HG03354 (cell line): ENCODE results near the gene TMEM178B.
"Not testable (repeated sequence)": the region's sequence is repeated elsewhere in the genome, so short reads cannot be mapped to it uniquely, and the experiment has no call there.

Experiments
- ATAC-seq: cut with Tn5 transposase; IDR thresholded peaks from one replicate; pipeline ENCODE4 v1.9.1; 2021; ENCODE audit warnings: mild to moderate bottlenecking; ENCODE audit not compliant: unreplicated experiment, poor library complexity, severe bottlenecking

TMEM178B gene

DNA sequence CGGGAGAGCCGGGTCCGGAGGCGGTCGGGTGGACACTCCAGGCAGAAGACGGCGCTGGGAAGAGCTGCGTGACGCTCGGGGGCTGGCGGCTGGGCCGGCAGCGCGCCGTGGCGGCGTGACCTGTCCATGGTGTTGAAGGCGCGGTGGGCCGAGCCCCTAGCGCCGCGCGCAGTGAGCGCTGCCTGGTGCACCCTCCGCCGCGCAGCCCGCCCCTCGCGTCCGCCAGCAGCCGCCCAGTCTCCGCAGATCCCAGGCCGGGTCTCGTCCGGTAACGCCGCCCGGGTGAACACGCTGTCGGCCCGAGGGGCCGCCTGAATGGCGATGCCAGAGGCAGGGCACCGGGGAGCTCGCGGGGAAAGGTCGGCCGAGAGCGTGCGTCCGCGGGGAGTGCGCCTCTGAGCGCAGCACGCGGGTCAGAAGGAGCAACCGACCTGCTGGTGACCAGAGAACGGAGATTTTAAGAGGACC, 657 bp upstream of the TMEM178B start:
- peak; percentile 45 for ATAC-seq

DNA sequence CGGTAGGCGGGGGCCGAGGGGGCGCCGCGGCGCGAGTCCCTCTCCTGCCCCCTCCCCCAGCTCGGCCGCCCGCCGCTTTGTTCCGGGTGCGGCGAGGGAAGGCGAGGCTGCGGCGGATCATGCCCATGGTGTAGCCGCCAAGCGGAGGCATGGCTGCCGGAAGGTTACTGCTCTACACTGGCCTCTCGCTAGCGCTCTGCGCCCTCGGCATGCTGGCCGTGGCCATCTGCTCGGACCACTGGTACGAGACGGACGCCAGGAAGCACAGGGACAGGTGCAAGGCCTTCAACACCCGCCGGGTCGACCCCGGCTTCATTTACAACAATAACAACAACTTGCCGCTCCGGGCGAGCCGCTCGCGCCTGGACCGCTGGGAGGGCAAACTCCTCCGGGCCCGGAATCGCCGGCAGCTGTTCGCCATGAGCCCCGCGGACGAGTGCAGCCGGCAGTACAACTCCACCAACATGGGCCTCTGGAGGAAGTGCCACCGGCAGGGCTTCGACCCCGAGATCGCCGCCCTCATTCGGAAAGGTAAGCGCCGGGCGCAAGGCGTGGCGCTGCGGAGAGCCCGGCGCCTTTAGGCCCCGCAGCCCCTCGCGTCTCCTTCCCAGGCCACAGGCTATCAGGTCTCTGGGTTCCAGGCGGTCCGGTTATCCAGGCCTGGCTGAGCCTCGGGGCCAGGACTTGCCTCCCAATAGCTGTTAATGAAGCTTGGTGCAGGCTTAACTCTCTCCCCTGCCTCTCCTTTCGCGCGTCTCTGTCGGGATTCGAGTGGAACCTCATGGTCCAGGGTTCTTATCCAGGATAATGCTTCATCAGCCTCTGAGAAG, 513 bp downstream of the TMEM178B start:
- ATAC-seq = peak; percentile 39

DNA sequence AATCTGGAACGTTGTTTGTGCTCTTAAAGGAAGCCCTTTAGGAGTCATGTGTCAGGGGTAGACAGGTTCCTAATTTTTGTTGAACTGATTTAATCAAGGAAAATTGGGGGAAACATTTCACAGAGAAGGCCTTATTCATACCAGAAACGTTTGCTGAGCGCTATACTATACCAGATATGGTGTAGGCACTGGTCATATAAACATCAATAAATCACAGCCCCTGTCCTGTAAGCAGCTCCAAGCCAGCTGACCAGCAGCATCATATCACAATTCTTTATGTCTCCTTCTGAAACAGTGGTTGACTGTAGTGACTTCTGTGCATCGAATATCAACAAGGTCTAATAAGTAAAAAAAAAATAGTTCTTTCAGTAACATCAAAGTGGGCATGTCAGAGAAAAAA, 1.1 kb downstream of the TMEM178B start:
- ATAC-seq = no peak

DNA sequence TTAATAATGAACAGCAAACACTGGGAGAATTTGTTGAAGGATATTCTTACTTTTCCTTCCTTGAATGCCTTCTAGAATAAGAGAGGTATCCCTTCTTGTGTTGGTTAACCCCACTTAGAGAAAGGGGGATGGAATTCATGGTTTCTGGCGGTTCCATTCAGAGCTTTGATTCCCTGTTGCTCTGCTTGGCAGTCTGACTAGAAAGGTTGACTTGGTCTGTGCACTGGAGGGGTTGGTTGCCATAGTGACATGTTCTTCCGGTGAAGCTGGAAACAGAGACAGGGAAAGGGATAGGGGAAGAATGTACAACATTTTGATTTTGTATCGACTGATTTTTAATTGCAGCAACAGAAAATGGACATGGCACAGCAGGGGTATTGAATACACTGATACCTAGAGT, 2.5 kb downstream of the TMEM178B start:
- no peak for ATAC-seq

DNA sequence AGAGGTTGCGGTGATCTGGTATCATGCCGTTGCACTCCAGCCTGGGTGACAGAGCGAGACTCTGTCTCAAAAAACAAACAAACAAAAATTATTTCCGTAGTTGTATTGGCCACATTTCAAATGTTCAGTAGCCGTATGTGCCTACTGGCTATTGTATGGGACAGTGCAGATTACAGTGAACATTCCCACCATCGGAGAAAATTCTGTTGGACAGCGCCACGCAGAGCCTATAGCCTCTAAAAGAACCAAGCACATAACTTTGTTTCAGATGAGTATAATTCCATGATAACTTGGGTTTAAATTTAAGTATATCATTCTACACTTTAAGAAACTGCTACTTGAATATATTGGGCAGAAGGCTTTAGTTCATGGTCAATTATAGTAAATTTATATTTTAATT, 5.4 kb downstream of the TMEM178B start:
- ATAC-seq = no peak

DNA sequence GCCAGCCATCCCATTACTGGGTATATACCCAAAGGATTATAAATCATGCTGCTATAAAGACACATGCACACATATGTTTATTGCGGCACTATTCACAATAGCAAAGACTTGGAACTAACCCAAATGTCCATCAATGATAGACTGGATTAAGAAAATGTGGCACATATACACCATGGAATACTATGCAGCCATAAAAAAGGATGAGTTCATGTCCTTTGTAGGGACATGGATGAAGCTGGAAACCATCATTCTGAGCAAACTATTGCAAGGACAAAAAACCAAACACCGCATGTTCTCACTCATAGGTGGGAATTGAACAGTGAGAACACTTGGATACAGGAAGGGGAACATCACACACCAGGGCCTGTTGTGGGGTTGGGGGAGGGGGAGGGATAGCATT, 15.6 kb downstream of the TMEM178B start:
- ATAC-seq = not testable (repeated sequence)

DNA sequence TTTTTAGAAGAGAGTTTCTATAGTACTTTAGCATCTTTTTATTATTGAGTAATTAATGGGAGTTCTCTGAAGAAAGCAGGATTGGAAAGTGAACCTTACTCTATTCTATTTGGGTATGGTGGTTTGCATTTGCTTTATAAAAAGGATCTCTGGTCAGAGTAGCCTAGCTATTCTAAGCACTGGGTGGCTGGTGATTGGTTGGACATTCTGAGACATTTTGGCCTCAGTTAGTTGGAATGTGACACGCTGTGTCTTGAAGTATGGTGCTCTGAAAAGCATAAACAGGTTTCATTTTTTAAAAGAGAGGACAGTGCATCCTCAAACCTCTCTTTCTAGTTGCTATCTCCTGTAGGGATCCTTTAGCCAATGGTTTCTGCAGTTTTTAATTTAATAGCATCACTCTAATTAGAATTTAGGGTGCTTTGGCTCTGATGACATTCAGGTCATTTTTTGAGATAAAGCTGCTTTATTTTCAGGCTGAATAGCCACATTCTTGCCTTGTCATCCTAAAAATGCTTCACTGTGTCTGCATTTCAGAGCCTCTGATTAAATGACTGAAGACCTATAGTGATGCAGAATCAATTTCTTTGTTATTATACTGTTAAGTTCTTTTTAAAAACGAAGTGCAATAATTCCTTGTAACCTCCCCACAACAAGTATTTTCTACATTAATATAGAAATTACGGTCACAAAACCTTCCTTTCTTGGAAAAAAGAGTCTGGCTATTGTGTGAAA, 20.6 kb downstream of the TMEM178B start:
- ATAC-seq = no peak

DNA sequence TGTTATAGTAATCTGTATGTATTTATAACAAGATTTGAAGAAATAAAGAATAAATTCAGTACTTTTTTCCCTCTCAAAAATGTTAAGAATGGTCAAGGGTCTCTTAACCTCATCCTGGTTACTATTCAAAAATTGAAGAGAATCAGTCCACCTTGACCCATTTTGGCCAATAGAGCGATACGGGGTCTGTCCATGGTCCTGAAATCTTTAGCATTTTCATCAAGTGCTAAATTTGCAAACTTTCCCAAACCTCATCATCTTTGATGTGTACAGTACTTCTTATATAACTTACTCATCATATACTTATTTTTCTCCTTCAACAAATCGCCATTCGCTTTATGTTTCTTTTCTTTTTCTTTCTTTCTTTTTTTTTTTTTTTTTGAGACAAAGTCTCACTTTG, 23.6 kb downstream of the TMEM178B start:
- ATAC-seq = no peak

DNA sequence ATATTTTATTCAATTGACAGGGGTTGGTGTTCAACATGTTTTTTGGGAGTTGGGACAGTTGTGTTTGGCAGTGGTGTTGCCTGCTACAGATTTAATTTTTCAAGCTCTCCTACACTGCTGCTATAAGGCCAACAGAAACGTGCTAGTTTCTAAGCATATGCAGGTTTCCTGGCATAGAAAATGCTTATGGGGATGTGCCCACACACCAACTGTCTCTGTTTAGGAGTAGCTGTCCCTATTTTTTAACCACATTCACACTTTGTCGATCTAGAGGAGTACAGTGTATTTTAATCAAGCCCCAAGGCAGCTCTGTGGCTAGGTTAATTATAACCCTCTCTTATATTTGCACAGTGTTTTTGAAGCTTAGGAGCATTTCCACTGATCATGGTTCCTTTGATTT, 28.6 kb downstream of the TMEM178B start:
- ATAC-seq = no peak

DNA sequence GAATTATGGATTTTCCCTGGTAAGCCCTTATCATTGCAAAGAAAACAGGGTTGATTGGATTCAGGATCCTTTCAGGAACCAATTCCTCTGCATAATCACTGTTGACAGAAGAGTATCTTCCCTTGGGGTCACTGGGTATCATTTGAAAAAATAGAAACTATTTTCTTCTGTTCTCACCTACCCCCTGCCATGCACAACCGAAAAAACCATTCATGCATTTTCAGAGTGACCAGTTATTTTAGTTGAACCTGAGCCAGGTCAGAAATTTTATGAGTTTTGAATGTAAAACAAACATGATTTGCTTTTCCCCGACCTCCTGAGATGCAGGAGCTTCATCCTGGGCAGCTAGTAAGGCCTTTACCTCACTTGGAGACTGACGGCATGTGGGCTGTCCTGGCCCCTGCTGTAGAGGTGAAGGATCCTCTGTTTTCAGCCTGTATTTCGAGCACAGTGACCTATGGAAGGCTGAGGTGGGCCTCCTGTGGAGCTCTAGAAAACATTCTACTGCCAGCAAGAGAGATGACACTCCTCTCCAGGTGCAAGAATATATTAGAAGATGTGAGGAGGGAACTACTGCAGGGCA, 30.1 kb downstream of the TMEM178B start:
- ATAC-seq = no peak

DNA sequence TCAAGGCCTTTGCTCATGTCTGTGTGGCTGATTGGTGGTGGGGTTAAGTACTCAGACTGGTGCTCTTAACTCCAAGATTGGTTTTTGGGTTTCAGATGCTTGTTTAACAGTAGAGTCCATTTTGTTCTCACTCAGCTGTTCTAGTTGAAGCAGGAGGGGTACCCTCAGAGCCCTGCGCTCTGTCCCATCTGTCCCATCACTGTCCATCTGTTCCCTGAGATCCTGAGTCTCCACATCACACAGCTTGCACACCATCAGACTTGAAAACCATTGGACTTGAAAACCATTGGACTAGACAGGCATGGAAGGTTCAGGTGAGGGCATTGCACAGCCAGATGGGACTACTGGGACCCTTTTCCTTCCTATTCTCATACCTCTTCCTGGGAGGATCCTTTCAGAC, 39.3 kb downstream of the TMEM178B start:
- no peak for ATAC-seq

DNA sequence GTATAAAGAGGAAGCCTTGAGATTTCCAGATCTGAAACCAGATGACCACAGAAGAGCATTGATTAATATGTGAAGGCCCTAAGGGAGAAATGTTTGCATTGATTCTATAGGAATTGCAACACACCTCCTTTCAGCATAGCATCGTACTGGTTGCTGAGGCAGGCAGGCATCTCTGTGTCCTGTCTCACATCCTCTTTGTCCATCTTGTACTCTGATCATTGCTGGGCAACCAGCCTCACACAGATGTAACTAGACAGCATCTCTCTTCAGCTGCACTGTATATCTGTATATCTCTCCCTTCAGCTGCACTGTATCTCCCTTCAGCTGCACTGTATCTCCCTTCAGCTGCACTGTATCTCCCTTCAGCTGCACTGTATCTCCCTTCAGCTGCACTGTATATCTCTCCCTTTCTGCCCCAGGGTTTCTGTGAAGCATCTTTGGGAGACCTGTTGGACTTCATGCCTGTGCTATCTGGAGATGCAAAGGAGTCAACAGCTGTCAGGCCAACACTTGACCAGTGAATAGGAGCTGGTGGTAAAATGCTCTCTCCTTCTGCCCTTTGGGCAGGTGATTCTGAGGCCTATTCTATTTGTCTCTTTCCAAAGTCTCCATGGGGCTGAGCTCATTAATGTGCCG, 40.3 kb downstream of the TMEM178B start:
- ATAC-seq = no peak

DNA sequence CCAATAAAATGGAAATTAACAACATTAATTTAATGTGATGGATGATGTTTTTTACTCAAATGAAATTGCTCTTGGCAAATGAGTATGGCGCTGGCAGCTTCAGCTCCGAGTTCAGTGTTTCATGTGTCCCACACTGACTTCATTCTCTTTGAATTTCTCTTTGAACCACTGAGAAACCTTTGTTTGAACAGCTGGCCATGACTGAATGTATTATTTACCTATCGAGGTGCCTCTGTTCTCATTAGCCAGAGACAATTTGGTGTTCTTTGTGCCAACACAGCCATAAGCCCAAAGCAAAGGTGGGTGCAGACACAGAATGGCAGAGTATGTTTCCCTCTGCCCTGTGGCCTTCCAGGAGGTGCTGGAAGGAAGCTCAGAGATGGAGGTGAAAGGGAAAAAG, 42.1 kb downstream of the TMEM178B start:
- ATAC-seq = no peak

DNA sequence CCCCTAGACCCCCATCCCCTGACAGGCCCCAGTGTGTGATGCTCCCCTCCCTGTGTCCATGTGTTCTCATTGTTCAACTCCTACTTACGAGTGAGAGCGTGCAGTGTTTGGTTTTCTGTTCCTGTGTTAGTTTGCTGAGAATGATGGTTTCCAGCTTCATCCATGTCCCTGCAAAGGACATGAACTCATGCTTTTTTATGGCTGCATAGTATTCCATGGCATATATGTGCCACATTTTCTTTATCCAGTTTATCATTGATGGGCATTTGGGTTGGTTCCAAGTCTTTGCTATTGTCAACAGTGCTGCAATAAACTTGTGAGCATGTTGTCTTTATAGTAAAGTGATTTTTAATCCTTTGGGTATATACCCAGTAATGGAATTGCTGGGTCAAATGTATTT, 42.8 kb downstream of the TMEM178B start:
- ATAC-seq = not testable (repeated sequence)

DNA sequence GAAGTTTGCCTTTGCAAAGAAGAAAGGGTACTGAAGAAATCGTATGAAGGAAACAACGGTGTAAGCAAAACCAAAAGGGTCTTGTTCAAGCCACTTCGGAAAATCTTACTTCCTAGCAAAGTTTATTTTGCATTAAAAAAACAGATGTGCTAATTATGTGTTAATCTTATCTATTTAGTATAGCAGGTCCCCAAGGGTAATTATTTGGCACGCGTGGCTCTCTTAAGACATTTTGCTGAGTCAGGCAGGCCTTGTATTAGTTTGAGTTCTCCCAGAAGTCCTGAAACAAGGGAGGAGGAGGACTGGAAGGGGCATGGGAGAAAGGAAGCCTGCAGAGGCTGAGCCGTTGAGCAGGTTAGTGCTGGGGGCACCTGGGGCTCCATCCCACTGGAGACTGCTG, 44.9 kb downstream of the TMEM178B start:
- no peak for ATAC-seq

DNA sequence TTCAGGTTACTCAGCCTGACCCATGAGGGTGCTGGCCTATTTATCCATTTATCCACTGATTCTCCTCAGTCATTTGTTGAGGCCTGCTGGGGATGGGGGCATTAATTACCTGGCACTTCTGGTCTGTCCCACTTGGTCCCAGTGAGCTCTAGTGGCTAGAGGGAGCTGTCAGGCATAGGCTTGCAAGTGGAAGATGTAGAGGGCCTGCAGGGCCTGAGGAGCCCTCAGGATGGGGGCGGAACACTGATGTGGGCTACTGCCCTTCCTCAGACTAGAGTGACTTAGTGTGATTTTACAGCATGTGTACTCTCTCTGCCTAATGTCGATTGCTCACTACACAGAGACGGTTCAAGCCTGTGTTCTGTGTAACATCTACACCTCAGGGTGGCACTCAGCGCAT, 45.3 kb downstream of the TMEM178B start:
- ATAC-seq = no peak

DNA sequence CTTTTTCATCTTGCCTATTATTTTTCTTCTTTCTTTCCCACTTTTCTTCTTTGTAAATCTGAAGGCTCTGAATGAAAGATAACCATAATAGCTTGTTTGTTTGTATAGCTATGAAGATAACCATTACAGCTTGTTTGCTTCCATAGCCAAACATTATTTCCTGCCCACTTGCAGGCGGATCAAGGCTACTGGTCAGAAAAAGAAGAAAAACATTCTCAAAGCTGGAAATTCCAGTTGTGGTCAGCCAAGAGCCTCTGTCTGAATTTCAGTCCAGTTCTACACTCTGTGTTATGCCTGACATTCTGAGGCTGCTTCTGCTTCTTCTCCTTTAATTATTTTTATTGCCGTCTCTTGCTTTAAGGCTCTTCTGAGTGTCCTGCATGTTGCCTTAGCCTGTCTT, 48.9 kb downstream of the TMEM178B start:
- ATAC-seq = no peak

DNA sequence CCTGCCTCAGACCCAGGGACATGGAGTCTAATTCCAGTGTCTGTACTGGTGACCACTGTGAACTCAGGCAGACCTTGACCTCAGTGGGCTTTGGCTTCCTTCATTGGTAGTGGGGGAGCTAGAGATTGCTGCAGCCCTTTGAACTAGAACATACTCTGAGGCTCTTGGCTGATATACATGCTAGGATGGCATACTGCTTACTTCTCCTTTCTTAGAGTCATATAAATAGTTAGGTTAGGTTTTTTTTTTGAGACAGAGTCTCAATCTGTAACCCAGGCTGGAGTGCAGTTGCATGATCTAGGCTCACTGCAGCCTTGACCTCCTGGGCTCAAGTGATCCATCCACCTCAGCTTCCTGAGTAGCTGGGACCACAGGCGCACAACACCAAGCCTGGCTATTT, 49.7 kb downstream of the TMEM178B start:
- ATAC-seq = no peak

DNA sequence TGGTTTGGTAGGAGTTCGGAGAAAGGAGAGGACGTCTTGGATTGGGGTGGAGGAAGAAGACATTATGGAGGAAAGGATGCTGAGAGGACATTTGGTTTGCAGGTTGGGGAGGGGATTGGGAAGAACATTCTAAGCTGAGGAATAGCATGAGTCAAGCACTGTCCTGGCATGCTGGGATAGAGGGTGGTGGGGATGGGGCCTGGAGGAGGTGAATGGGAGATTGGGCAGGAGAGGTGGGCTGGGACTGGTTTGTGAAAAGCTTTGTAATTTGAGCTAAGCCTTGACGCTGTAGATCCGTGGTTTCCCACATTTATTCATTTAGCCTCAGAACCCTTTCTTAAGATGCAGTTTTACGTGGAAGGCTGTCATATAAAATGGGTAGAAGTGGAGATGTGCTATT, 52.2 kb downstream of the TMEM178B start:
- no peak for ATAC-seq

DNA sequence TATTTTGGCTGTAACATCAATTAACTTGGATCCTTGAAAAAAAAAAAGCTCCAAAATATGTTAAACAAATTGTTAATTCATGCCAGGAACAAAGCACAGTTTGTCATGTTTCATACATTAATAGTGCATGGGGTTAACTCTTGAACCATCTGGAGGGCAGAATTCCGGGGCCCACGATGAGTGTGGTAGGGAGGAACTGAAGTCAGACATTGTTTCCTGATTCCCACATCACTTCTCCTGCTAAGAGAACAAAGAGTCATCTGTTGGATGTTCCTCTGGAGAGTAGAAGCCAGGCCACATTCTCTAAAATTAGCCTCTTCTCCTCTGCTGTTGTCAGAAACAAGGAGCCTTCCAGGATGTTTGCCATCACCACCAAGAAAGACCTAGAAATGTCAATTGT, 54.6 kb downstream of the TMEM178B start:
- ATAC-seq = no peak
